HG03565 (cell line): Measurements from ENCODE around the gene ZNF521.

Experiments
- ATAC-seq: cut with Tn5 transposase; IDR thresholded peaks from one replicate; pipeline ENCODE4 v1.9.1; 2021; ENCODE audit warnings: mild to moderate bottlenecking, moderate library complexity; ENCODE audit not compliant: unreplicated experiment

Gene ZNF521

GRCh38 chr18:25340762-25341161 is 11.2 kb downstream of the ZNF521 start:
- no peak for ATAC-seq

DNA sequence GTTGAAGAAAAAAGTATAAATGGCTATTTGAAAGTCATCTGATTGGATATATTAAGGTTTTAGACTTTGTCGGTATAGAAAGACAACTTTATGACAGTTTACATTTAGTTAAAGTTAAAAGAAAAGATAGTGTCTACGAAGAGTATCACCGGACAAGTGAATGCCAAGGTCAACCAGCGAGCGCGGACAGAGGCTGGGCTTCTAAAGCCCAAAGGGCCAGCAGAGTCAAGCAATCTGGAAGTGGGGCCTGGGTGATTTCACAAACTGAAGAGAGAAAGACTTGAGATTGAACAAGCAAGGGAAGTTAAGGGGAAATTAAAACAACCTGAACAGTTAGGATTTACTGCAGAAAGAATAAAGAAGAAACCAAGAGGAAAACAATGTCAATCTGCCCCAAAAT is 16.3 kb downstream of the ZNF521 start:
- ATAC-seq = no peak

GRCh38 chr18:25335062-25335461 is 16.9 kb downstream of the ZNF521 start:
- ATAC-seq = no peak

DNA sequence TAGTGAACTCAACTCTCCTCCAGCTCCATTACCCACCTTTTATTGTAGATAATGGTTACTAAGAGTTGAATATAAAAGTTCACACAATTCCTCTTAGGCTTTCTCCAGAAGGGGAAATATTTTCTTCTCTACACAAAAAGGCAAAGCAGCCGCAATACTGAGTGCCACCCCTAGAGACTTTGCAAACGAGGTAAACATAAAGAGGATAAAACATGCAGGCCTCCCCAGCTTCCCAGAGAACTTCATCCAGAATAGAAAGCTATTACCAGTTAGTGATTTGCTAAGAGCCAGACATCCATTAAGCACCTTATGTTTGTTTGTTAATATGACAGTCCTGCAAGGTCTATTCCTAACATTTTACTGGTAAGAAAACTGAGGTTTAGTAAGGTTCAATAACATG is 17.4 kb downstream of the ZNF521 start:
- no peak for ATAC-seq

DNA sequence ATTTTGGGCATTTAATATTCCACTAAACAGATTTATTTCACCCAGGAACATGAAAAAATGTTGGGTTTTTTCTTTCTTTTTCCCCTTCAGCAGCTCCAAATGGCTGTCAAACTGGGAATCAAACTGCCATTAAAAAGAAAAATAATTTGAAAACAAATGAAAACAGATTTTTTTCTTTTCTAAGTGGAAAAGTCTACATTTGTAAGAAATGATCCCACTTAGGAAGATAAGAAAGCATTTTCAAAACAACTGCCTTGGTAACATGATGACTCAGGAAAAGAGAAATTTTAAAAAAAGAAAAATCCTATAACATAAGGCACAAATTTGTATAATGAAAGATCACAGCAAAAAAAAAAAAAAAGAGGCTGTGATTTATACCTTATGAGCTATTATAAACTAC is 20.0 kb downstream of the ZNF521 start:
- ATAC-seq = no peak

DNA sequence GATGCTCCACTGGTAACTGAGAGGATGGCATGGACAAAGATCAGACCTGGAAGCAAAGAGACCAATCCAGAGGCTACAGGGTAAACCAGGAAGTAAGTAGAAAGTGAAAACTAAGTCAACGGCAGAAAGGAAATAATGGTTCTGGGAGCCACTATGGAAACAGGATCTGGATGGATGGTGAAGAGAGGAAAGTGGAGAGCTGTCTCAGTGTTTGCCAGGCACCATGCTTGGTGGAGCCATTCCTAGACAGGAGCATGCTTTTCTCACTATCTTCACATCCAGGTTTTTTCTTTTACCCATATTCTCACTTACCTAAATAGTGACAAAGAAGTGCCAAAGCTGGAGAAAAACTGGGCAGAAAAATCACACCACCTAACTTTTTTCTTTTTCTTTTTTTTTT is 22.2 kb downstream of the ZNF521 start:
- ATAC-seq = no peak

- no peak for ATAC-seq
These were observed 24.4 kb downstream of the ZNF521 start for GRCh38 chr18:25327584-25327983.

GRCh38 chr18:25326361-25326952 is 25.5 kb downstream of the ZNF521 start:
- ATAC-seq = no peak

GRCh38 chr18:25322806-25323205 is 29.2 kb downstream of the ZNF521 start:
- ATAC-seq = no peak

- ATAC-seq = no peak
These were observed 35.5 kb downstream of the ZNF521 start for GRCh38 chr18:25316381-25317018.

GRCh38 chr18:25314838-25315190 is 37.2 kb downstream of the ZNF521 start:
- no peak for ATAC-seq

DNA sequence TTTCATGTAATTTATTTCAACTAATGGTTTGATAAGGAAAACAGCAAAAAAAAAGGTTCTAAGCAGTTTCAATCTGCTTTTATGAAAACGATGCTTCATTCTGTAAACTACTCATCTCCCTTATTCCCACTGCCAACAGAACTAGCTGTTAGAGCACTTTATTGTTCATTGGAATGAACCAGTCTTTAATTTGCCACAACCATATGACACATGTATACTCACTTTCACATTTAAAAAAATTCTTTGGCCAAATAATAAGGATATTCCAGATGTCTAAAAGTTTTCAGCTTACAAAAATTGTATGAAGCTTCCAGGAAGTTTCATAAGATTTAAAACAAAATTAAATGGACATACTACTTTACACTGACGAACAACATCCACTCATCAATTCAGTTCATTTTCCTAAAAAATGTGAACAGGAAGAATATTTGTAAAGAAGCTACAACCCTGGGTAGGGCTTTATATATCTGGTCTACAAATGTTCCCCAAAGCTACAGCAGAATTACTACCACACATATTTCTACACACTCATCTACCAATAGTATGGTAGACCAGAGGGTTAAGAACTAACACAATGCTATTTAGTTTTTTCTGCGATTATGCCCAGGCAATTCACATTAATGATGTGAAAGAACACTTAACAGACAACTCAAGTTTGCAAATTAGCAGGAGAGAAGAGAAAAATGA is 37.7 kb downstream of the ZNF521 start:
- no peak for ATAC-seq

DNA sequence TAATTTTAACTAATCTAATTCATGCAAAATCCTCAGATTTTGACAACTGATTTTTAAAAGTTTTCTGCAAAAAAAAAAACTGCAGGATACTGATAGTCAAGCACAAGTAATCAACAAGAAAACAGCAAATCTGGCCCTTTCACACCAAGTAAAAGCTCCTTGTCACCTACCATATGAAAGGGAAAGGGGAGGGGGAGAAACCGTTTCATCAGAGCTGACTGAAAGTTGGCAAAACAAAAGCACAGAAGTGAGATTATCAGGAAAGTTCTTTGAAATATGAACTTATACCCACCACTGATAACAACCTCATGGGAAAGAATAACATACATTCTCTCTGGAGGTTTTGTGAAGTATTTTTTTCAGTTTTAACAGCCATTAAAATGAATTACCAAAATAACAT is 38.7 kb downstream of the ZNF521 start:
- no peak for ATAC-seq

DNA sequence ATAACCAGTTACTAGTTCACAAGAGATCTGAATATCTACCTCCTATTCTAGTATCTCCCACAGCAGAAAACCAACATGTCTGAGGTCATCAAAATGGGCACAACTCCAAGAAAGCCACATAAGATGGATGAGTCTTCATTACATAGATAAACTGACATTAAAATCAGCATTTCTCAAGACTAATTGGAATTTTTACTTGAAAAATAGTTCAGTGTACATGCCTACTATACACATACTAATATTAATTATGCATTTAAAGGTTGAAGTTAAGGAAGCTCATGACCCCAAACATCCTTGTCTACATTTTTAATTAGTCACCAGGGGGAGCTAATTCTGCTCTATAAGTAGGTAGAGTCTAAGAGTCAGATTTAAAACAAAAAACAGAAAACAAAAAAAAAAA is 41.9 kb downstream of the ZNF521 start:
- no peak for ATAC-seq

DNA sequence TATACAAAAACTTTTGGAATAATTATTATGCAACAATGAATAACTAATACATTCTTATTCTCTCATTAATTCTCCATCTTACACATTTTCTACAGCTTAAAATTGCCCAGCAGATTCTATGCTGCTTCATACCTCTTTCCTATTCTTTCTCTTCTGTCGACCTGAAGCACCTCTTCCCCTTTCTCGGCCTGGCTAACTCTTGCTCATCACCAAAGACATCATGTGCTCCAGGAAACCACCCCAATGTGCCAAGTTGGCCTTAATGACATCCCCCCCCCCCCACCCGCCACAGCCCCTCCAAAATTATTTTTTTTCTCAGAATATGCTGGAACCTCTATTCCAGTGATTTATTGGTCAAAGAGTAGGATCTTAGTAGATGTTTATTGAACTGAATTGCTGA is 43.6 kb downstream of the ZNF521 start:
- no peak for ATAC-seq

- no peak for ATAC-seq
These were observed 44.8 kb downstream of the ZNF521 start for GRCh38 chr18:25307192-25307591.

DNA sequence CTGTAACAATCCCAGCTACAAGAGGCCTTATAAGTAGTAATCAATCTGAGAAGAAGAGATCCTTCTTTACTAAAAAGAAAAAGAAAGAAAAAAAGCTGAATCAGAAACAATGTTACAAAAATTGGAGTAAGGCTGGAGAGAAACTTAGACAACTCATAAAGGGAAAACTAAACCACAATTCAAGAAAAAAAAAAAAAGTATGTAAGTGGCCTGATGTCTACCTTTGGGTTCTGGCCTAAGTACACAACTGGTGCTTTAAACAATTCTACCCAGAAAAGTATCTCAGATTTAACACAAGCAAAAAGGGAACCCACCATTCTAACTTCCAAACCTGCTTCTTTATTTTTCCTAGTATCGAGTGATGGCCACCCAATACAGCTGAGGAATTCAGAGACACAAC is 45.3 kb downstream of the ZNF521 start:
- ATAC-seq = no peak

- ATAC-seq = no peak
These were observed 46.4 kb downstream of the ZNF521 start for GRCh38 chr18:25305584-25305983.

- ATAC-seq = no peak
These were observed 51.5 kb downstream of the ZNF521 start for GRCh38 chr18:25300492-25300891.

DNA sequence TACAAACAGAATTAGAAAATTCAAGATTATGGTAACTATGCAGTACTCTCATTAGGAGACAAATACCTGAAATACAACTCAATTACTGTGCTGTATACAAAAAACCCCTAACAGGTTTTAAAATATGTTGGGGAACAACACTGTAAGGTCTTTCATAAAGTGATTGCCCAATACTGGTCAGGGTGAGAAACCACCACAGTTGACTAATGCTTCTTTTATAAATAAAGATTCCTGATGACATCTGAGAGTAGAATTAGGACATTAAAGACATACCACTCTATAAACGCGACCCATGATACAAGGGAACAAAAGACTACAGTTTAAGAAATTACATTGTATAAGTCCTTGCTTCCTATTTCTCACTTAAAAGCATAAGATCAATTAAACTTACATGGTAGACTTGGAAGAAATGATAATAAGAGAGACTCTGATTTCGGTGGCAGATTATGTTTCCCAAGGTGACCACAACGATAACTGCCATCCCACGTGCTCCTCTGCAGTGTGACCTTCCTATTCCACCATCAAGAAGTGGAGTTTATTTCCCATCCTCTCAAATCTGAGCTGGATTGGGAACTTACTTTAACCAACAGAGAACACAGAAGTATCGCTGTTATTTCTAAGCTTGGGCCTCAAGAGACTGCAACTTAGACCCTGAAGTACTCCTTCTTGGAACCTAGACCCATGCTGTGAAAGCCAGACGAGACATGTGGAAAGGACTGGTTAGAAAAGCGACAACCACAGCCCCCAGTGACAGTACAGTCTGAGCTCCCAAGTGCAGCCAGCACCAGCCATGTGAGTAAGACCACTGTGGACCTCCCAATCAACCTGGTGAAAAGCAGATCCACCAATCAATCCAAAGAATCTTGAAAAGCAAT is 52.3 kb downstream of the ZNF521 start:
- no peak for ATAC-seq

GRCh38 chr18:25298853-25299274 is 53.1 kb downstream of the ZNF521 start:
- no peak for ATAC-seq
